Adipocyte (in vitro differentiated cells): Measurements from ENCODE around the gene HNRNPCL1.
"Not testable (repeated sequence)": the region's sequence is repeated elsewhere in the genome, so short reads cannot be mapped to it uniquely, and the experiment has no call there.

Experiments
- DNase-seq: peaks from one replicate; pipeline ENCODE4 v3.0.0-alpha.2; 2015; ENCODE audit warnings: low read depth
- H3K27me3 ChIP-seq: replicated peaks from 2 replicates; pipeline ENCODE4 v1.7.0; 2013; ENCODE audit warnings: mild to moderate bottlenecking, low read length, moderate library complexity; ENCODE audit not compliant: control insufficient read depth, insufficient read depth
- H3K36me3 ChIP-seq: 2 replicates; pipeline ENCODE4 v1.7.0; 2013; ENCODE audit warnings: low read length, mild to moderate bottlenecking, moderate library complexity; ENCODE audit not compliant: control insufficient read depth, insufficient read depth, severe bottlenecking
- H3K4me1 ChIP-seq: 2 replicates; pipeline ENCODE4 v1.7.0; 2013; ENCODE audit warnings: mild to moderate bottlenecking, low read length, moderate library complexity; ENCODE audit not compliant: control insufficient read depth, insufficient read depth
- H3K4me3 ChIP-seq: 2 replicates; pipeline ENCODE4 v1.7.0; 2013; ENCODE audit warnings: mild to moderate bottlenecking, low read length, moderate library complexity
- H3K9ac ChIP-seq: 2 replicates; pipeline ENCODE4 v1.7.0; 2013; ENCODE audit warnings: mild to moderate bottlenecking, low read length, moderate library complexity
- H3K9me3 ChIP-seq: 2 replicates; pipeline ENCODE4 v1.7.0; 2013; ENCODE audit warnings: mild to moderate bottlenecking, low read length, moderate library complexity; ENCODE audit not compliant: control insufficient read depth

The HNRNPCL1 gene

GRCh38 chr1:12848620-12849019 is at the start of gene HNRNPCL1:
HNRNPCL1 (minus strand) TSS chr1:12848720; CDS start chr1:12848289, 431 bp downstream.
- not testable (repeated sequence) for H3K36me3 ChIP-seq, H3K9me3 ChIP-seq, DNase-seq, H3K27me3 ChIP-seq, H3K9ac ChIP-seq, H3K4me1 ChIP-seq, H3K4me3 ChIP-seq

GRCh38 chr1:12898170-12898569 is 49.6 kb upstream of the HNRNPCL1 start, which contains the start of gene PRAMEF10:
PRAMEF10 (minus strand) TSS chr1:12898270; CDS start chr1:12895847, 2,423 bp downstream.
- H3K27me3 ChIP-seq, H3K4me1 ChIP-seq, H3K36me3 ChIP-seq, DNase-seq, H3K9me3 ChIP-seq, H3K4me3 ChIP-seq, H3K9ac ChIP-seq: not testable (repeated sequence)

GRCh38 chr1:12886101-12886500 is 37.6 kb upstream of the HNRNPCL1 start, which contains the start of gene PRAMEF4:
PRAMEF4 (minus strand) TSS chr1:12886201; CDS start chr1:12883394, 2,807 bp downstream.
- not testable (repeated sequence) for H3K27me3 ChIP-seq, H3K9me3 ChIP-seq, H3K4me1 ChIP-seq, H3K36me3 ChIP-seq, H3K4me3 ChIP-seq, H3K9ac ChIP-seq, DNase-seq

DNA sequence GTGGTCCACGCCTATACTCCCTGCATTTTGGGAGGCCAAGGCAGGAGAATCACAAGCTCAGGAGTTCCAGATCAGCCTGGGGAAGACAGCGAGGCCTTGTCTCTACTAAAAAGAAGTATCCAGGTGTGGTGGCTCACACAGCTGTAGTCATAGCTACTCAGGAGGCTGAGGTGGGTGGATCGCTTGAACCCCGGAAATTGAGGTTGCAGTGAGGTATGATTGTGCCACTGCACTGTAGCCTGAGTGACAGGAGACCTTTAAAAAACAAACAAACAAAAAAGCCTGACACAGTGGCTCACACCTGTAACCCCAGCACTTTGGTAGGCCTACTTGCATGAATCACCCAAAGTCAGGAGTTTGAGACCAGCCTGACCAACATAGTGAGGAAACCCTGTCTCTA is 29.9 kb upstream of the HNRNPCL1 start:
- not testable (repeated sequence) for H3K9me3 ChIP-seq, H3K36me3 ChIP-seq, H3K4me1 ChIP-seq, H3K4me3 ChIP-seq, H3K27me3 ChIP-seq, DNase-seq, H3K9ac ChIP-seq

DNA sequence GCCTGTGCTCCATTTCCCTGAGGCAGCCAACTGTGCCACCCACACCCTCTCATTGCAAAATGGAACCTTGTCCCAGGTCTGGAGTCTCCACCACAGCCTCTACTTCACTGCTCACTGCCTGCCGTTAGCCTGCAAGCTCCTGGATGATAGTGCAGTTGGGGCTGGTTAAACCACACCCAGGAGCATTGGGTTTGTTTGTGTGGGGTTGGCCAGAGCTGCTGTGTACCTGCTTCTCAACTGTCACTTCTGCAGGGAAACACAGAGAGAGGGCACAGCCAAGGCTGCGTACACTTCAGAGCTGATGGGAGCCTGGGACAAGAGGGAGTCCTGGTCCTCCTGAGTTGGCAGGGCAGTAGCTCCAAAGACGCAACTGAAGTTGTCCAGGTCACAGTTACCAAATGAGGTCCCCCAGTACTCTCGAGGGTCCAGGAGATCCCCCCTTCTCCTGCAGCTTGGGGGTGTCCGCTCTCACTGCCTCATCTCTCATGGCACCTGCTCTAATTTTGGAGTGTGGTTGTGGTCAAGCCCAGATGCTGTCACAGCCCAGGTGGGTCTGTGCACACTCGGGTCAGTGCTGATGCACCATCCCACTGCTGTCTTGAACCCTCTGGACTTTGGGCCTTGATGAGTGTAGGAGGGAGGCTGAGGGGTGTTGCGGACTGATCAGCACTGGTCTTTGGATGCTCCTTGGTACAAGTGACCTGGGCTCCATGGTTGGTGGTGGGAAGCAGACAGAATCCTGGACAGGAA is 14.8 kb upstream of the HNRNPCL1 start:
- H3K27me3 ChIP-seq, H3K36me3 ChIP-seq, H3K4me3 ChIP-seq, H3K9me3 ChIP-seq, H3K9ac ChIP-seq, H3K4me1 ChIP-seq, DNase-seq: not testable (repeated sequence)

- not testable (repeated sequence) for H3K36me3 ChIP-seq, H3K27me3 ChIP-seq, H3K4me1 ChIP-seq
Observed at GRCh38 chr1:12856786-12857185, 8.3 kb upstream of the HNRNPCL1 start, which contains the start of gene PRAMEF2. PRAMEF2 (plus strand) TSS chr1:12857086; CDS start chr1:12859010, 1,924 bp downstream.

DNA sequence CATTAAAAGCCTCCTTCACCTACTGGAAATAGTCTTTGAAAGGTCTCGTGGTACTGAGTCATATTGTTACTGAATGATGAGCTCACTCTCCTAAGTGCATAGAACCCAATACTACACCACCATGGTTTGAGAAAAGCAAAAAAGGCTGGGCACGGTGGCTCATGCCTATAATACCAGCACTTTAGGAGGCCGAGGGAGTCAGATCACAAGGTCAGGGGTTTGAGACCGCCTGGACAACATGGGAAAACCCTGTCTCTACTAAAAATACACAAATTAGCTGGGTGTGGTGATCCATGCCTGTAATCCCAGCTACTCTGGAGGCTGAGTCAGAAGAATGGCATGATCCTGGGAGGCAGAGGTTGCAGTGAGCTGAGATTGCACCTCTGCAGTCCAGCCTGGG is 3.3 kb upstream of the HNRNPCL1 start:
- no peaks in the 10 kb centered on the region for H3K9me3 ChIP-seq
- no peaks in the 10 kb centered on the region for H3K36me3 ChIP-seq
- H3K4me1 ChIP-seq, result peaks cover 4% of the 10 kb centered on the region
- H3K4me3 ChIP-seq, result no peak overlapping the region
- no peak for DNase-seq
- no peak overlapping the region for H3K9ac ChIP-seq
- H3K27me3 ChIP-seq, result no peaks in the 10 kb centered on the region

More at GRCh38 chr1:12856786-12857185, 8.3 kb upstream of the HNRNPCL1 start, which contains the start of gene PRAMEF2:
- DNase-seq, H3K9me3 ChIP-seq, H3K4me3 ChIP-seq, H3K9ac ChIP-seq: not testable (repeated sequence)

- H3K9me3 ChIP-seq, H3K9ac ChIP-seq, H3K4me1 ChIP-seq, H3K27me3 ChIP-seq, H3K36me3 ChIP-seq, H3K4me3 ChIP-seq, DNase-seq: not testable (repeated sequence)
Observed at GRCh38 chr1:12833251-12833650, 15.3 kb downstream of the HNRNPCL1 start.

- not testable (repeated sequence) for H3K4me1 ChIP-seq, H3K27me3 ChIP-seq, DNase-seq
Observed at GRCh38 chr1:12831310-12831709, 17.2 kb downstream of the HNRNPCL1 start, which contains the start of gene PRAMEF11. PRAMEF11 (minus strand) TSS chr1:12831410; CDS start chr1:12828789, 2,621 bp downstream.

GRCh38 chr1:12819061-12819460 is 29.5 kb downstream of the HNRNPCL1 start:
- DNase-seq, H3K4me1 ChIP-seq, H3K27me3 ChIP-seq: not testable (repeated sequence)

More at GRCh38 chr1:12831310-12831709, 17.2 kb downstream of the HNRNPCL1 start, which contains the start of gene PRAMEF11:
- not testable (repeated sequence) for H3K9me3 ChIP-seq, H3K4me3 ChIP-seq, H3K36me3 ChIP-seq, H3K9ac ChIP-seq

DNA sequence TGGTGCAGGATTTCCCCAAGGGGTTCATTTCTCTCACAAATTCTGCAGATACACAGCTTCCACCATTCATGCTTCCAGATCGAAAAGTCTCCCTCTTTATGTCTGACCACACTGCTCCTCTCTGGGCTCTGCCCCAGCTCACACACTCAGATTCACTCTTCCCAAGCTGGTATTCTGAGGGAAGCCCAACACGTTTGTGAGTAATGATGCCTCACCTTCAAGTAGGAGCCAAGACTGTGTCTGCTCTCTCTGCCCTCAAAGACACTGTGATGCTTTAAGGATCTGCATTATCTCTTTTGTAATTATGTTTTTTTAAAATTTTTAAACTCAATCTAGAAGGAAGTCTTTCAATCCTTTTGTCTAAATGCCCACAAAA is 37.1 kb downstream of the HNRNPCL1 start:
- no peak for DNase-seq

More at GRCh38 chr1:12819061-12819460, 29.5 kb downstream of the HNRNPCL1 start:
- H3K4me3 ChIP-seq, H3K9ac ChIP-seq, H3K36me3 ChIP-seq, H3K9me3 ChIP-seq: not testable (repeated sequence)

More for the DNA sequence above, 37.1 kb downstream of the HNRNPCL1 start:
- H3K4me3 ChIP-seq, result no peak overlapping the region
- H3K27me3 ChIP-seq, result no peaks in the 10 kb centered on the region
- no peaks in the 10 kb centered on the region for H3K36me3 ChIP-seq
- no peak overlapping the region for H3K9ac ChIP-seq
- H3K9me3 ChIP-seq, result no peaks in the 10 kb centered on the region
- no peaks in the 10 kb centered on the region for H3K4me1 ChIP-seq
